DOHH2 (cell line): ENCODE results near the gene CRB3.

ENCODE experiments used
- CTCF ChIP-seq: fragments of 200-600 bp; sonication (generic); IDR thresholded peaks from one replicate; pipeline ENCODE4 v1.5.1; 2014; ENCODE audit warnings: antibody characterized with exemption, mild to moderate bottlenecking, low read depth, low read length; ENCODE audit not compliant: poor library complexity, severe bottlenecking
- EZH2phosphoT487 ChIP-seq: fragments of 200-600 bp; sonication (generic); IDR thresholded peaks from 2 replicates; pipeline ENCODE4 v1.6.1; 2017; ENCODE audit warnings: borderline replicate concordance, mild to moderate bottlenecking, antibody characterized with exemption, low read length, moderate library complexity, mixed read lengths

DNA sequence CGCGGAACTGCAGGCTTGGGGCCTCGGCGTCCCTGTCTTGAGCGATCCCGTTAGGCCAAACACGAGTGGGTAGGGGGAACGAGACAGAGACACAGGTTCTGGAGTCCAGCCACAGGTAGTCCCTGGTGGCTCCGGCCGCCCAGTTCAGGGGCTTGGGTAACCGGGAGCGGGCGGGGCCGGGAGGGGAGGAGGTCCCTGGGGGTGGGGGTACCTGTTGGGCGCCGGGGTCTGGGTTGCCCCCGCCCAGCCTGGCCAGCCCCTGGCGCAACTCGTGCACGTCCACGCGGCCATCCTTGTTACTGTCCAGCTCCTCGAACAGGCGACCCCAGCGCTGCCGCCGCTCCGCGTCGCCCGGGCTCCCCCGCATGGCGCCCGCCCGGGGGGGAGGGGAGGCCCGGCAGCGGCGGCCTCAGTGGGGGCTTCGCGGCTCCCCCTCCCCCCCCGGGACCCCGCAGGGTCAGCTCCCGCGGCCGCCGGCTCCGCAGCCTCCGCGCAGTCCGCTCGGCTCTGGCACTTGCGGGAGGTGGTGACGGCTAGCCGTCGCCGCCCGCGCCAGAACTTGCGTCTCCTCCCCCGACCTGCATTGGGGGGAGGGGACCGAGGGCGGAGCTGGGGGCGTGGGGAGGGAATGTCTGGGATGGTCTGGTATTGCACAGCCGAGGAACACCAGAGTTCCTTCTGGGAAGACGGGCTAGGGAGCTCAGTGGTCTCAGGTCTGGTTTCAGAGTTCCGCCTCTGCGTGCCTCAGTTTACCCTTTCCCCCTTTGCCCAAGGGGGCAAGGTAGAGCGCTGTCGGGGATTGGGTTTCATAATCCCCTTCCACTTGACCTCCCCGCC, 4.6 kb upstream of the CRB3 start, which contains the start of gene SLC25A23:
- TF ChIP-seq CTCF (no peak), EZH2phosphoT487 (no peak)
